ENCODE data around the gene KLHL41. TPM values are rescaled to one million over a fixed set of nuclear protein-coding genes. Genes with fewer than 3 reads are reported as not detected.

The KLHL41 gene
- total RNA-seq, 1 donor from 2014 or later: 0.49 TPM

DNA sequence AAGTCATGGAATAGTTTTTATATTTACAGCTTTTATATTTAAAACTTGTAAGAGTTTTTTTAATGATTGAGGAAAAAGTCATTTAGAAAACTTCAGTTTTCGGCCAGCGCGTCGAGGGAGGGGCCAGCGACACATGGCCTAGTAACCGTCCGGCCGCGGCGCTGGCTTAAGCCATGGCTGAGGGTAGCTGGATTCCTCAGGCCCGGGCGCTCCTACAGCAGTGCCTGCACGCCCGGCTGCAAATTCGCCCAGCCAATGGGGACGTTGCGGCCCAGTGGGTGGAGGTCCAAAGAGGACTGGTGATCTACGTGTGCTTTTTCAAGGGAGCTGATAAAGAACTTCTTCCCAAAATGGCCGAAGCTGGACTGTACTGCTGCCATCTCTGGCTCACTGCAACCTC lies 4.9 kb upstream of the KLHL41 start:
- Histone ChIP-seq H3K36me3 (peaks cover 0 to 23% of the 10 kb centered on the region in 2 donors), H3K27ac (no peak overlapping the region), H3K4me3 (no peak overlapping the region), H3K27me3 (no peaks in the 10 kb centered on the region), H3K9me3 (no peaks in the 10 kb centered on the region), H3K4me1 (peaks cover 17% of the 10 kb centered on the region)
- intact Hi-C loops (cut with DNase I): no loop called here
- no peak for TF ChIP-seq POLR2AphosphoS5 (IDR thresholded peaks at IDR 0.05; ENCODE audit: insufficient read depth in 1 of 2, low read depth in 1 of 2)
- no peak for TF ChIP-seq POLR2A (IDR thresholded peaks at IDR 0.05)
- TF ChIP-seq, protein P1, sequence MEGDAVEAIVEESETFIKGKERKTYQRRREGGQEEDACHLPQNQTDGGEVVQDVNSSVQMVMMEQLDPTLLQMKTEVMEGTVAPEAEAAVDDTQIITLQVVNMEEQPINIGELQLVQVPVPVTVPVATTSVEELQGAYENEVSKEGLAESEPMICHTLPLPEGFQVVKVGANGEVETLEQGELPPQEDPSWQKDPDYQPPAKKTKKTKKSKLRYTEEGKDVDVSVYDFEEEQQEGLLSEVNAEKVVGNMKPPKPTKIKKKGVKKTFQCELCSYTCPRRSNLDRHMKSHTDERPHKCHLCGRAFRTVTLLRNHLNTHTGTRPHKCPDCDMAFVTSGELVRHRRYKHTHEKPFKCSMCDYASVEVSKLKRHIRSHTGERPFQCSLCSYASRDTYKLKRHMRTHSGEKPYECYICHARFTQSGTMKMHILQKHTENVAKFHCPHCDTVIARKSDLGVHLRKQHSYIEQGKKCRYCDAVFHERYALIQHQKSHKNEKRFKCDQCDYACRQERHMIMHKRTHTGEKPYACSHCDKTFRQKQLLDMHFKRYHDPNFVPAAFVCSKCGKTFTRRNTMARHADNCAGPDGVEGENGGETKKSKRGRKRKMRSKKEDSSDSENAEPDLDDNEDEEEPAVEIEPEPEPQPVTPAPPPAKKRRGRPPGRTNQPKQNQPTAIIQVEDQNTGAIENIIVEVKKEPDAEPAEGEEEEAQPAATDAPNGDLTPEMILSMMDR (IDR thresholded peaks at IDR 0.05): no peak
- no peak for DNase-seq (ENCODE audit: extremely low spot score in 2 of 2)

GRCh38 chr2:169507698-169508097 lies 1.8 kb upstream of the KLHL41 start:
- H3K36me3 ChIP-seq: peaks cover 0 to 15% of the 10 kb centered on the region in 2 donors
- no peak overlapping the region for H3K27ac ChIP-seq
- no peaks in the 10 kb centered on the region for H3K9me3 ChIP-seq
- TF ChIP-seq, protein P1 (IDR thresholded peaks at IDR 0.05): no peak
- no peak for TF ChIP-seq POLR2A (IDR thresholded peaks at IDR 0.05)
- TF ChIP-seq POLR2AphosphoS5 (IDR thresholded peaks at IDR 0.05; ENCODE audit: insufficient read depth in 1 of 2, low read depth in 1 of 2): peak in 1 of 2 donors; percentile 49
- H3K4me1 ChIP-seq: peaks cover 20% of the 10 kb centered on the region
- no peak overlapping the region for H3K4me3 ChIP-seq
- no peak for DNase-seq (ENCODE audit: extremely low spot score in 2 of 2)
- no peaks in the 10 kb centered on the region for H3K27me3 ChIP-seq
- intact Hi-C loops (cut with DNase I): no loop called here

DNA sequence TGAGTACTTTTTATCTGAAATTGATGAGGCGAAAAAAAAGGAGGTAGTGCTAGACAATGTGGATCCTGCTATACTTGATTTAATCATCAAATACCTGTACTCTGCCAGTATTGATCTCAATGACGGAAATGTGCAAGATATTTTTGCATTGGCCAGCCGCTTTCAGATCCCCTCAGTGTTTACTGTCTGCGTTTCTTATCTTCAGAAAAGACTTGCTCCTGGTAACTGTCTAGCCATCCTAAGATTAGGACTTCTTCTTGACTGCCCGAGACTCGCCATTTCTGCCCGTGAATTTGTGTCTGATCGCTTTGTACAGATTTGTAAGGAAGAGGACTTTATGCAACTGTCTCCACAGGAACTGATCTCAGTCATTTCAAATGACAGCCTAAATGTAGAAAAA lies 453 bp downstream of the KLHL41 start:
- peaks cover 20% of the 10 kb centered on the region for H3K4me1 ChIP-seq
- intact Hi-C loops (cut with DNase I): no loop called here
- no peaks in the 10 kb centered on the region for H3K9me3 ChIP-seq
- H3K36me3 ChIP-seq: peaks cover 0 to 5% of the 10 kb centered on the region in 2 donors
- H3K27me3 ChIP-seq: no peaks in the 10 kb centered on the region
- no peak overlapping the region for H3K27ac ChIP-seq
- DNase-seq (ENCODE audit: extremely low spot score in 2 of 2): no peak
- no peak overlapping the region for H3K4me3 ChIP-seq
- TF ChIP-seq POLR2AphosphoS5 (IDR thresholded peaks at IDR 0.05; ENCODE audit: insufficient read depth in 1 of 2, low read depth in 1 of 2) (no peak), POLR2A (IDR thresholded peaks at IDR 0.05) (no peak)
- TF ChIP-seq, protein P1 (IDR thresholded peaks at IDR 0.05): no peak

GRCh38 chr2:169510496-169510895 lies 994 bp downstream of the KLHL41 start:
- Histone ChIP-seq H3K9me3 (no peaks in the 10 kb centered on the region), H3K36me3 (no peaks in the 10 kb centered on the region), H3K27me3 (no peaks in the 10 kb centered on the region), H3K27ac (no peak overlapping the region), H3K4me1 (peaks cover 20% of the 10 kb centered on the region), H3K4me3 (no peak overlapping the region)
- intact Hi-C loops (cut with DNase I): no loop called here
- TF ChIP-seq, protein P1 (IDR thresholded peaks at IDR 0.05): no peak
- TF ChIP-seq POLR2A (IDR thresholded peaks at IDR 0.05): no peak
- TF ChIP-seq POLR2AphosphoS5 (IDR thresholded peaks at IDR 0.05; ENCODE audit: insufficient read depth in 1 of 2, low read depth in 1 of 2): no peak
- no peak for DNase-seq (ENCODE audit: extremely low spot score in 2 of 2)

DNA sequence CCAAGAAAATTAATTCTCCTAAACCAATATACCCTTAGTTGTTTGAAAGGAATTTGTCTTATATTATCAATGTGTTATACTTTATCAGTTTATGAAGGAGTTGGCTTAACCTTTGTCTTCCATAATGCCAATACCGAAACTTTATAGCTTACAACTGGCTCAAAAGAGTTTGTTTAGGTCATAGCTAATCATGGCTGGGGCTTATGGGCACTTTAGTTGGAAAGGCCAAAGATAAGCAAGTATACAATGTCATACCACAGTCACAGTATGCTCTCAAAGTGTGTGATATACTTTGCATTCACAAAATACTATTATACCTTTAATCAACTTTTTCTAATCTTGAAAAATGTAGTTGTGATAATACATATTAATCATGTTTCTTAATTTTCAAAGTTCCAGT lies 2.3 kb downstream of the KLHL41 start:
- Histone ChIP-seq H3K9me3 (no peaks in the 10 kb centered on the region), H3K4me1 (peaks cover 19% of the 10 kb centered on the region), H3K27ac (no peak overlapping the region), H3K4me3 (no peak overlapping the region), H3K36me3 (no peaks in the 10 kb centered on the region), H3K27me3 (no peaks in the 10 kb centered on the region)
- DNase-seq (ENCODE audit: extremely low spot score in 2 of 2): no peak
- TF ChIP-seq, protein P1 (IDR thresholded peaks at IDR 0.05): no peak
- no peak for TF ChIP-seq POLR2AphosphoS5 (IDR thresholded peaks at IDR 0.05; ENCODE audit: insufficient read depth in 1 of 2, low read depth in 1 of 2)
- no peak for TF ChIP-seq POLR2A (IDR thresholded peaks at IDR 0.05)
- intact Hi-C loops (cut with DNase I): no loop called here

Measured in vagina (tissue), 2 donors.